ENCODE data around the gene BRD7.

BRD7 gene

GRCh38 chr16:50329446-50330189 is 39.2 kb downstream of the BRD7 start:
- no peak for TF ChIP-seq SPI1 (IDR thresholded peaks at IDR 0.05; ENCODE audit: borderline replicate concordance, low read depth)
- no peak for TF ChIP-seq CTCF (IDR thresholded peaks at IDR 0.05; ENCODE audit: insufficient read depth, low read length)
- no peak for TF ChIP-seq REST (IDR thresholded peaks at IDR 0.05; ENCODE audit: insufficient replicate concordance, low read depth)
- no peak for TF ChIP-seq GABPA (IDR thresholded peaks at IDR 0.05; ENCODE audit: low read depth)
- no peak for TF ChIP-seq POLR2AphosphoS5 (IDR thresholded peaks at IDR 0.05; ENCODE audit: low read depth)

GRCh38 chr16:50326835-50327465 is 41.8 kb downstream of the BRD7 start:
- TF ChIP-seq CTCF (IDR thresholded peaks at IDR 0.05; ENCODE audit: insufficient read depth, low read length) (peak; percentile 8), POLR2AphosphoS5 (IDR thresholded peaks at IDR 0.05; ENCODE audit: low read depth) (no peak)
- H3K27ac ChIP-seq (replicated peaks): no peak overlapping the region
- H3K4me3 ChIP-seq (replicated peaks; ENCODE audit: insufficient read depth, low read length): no peak overlapping the region
- no peaks in the 10 kb centered on the region for H3K27me3 ChIP-seq (ENCODE audit: insufficient read depth, poor library complexity, severe bottlenecking)
- DNase-seq (ENCODE audit: low read depth in 1 of 2, low spot score in 1 of 2): peak in 1 of 2 experiments; percentile 35

More at GRCh38 chr16:50329446-50330189, 39.2 kb downstream of the BRD7 start:
- Histone ChIP-seq H3K27ac (replicated peaks) (no peak overlapping the region), H3K4me3 (replicated peaks; ENCODE audit: insufficient read depth, low read length) (no peak overlapping the region), H3K27me3 (ENCODE audit: insufficient read depth, poor library complexity, severe bottlenecking) (no peaks in the 10 kb centered on the region)
- no peak for DNase-seq (ENCODE audit: low read depth in 1 of 2, low spot score in 1 of 2)

- Histone ChIP-seq H3K4me3 (replicated peaks; ENCODE audit: insufficient read depth, low read length) (no peak overlapping the region), H3K27ac (replicated peaks) (no peak overlapping the region), H3K27me3 (ENCODE audit: insufficient read depth, poor library complexity, severe bottlenecking) (no peaks in the 10 kb centered on the region)
- TF ChIP-seq SPI1 (IDR thresholded peaks at IDR 0.05; ENCODE audit: borderline replicate concordance, low read depth) (no peak), POLR2AphosphoS5 (IDR thresholded peaks at IDR 0.05; ENCODE audit: low read depth) (no peak), REST (IDR thresholded peaks at IDR 0.05; ENCODE audit: insufficient replicate concordance, low read depth) (no peak), CTCF (IDR thresholded peaks at IDR 0.05; ENCODE audit: insufficient read depth, low read length) (no peak), GABPA (IDR thresholded peaks at IDR 0.05; ENCODE audit: low read depth) (no peak)
- DNase-seq (ENCODE audit: low read depth in 1 of 2, low spot score in 1 of 2): no peak
Measured at GRCh38 chr16:50326264-50326663, 42.5 kb downstream of the BRD7 start.

All from HL-60 (cell line).